ENCODE measurements around the gene PRR9. TPM values are rescaled to one million over a fixed set of nuclear protein-coding genes. Genes with fewer than 3 reads are reported as not detected.

PRR9 gene
- total and polyA plus RNA-seq, 12 donors: not detected

GRCh38 chr1:153246018-153246417 lies 28.6 kb downstream of the PRR9 start:
- WGBS, 4 donors: 68 to 100% (median 83%) methylated on average over 1 of the region's 1 CpG
- DNase-seq: no peak
- H3K27ac ChIP-seq: no peak overlapping the region
- no peaks in the 10 kb centered on the region for H3K4me1 ChIP-seq (replicated peaks in 1 of 2)
- no peaks in the 10 kb centered on the region for H3K36me3 ChIP-seq (replicated peaks in 1 of 2)
- TF ChIP-seq POLR2A (IDR thresholded peaks at IDR 0.05): no peak
- no peak overlapping the region for H3K4me3 ChIP-seq
- H3K9me3 ChIP-seq (replicated peaks in 1 of 3): no peaks in the 10 kb centered on the region
- intact Hi-C loops (cut with DNase I): no loop called here
- peaks cover 10% of the 10 kb centered on the region for H3K27me3 ChIP-seq

- 69 to 76% (median 71%) methylated on average over 2 of the region's 2 CpGs for WGBS, 4 donors
- Histone ChIP-seq H3K27me3 (peaks cover 10% of the 10 kb centered on the region), H3K9me3 (replicated peaks in 1 of 3) (no peaks in the 10 kb centered on the region), H3K36me3 (replicated peaks in 1 of 2) (no peaks in the 10 kb centered on the region), H3K4me3 (no peak overlapping the region), H3K4me1 (replicated peaks in 1 of 2) (no peaks in the 10 kb centered on the region), H3K27ac (no peak overlapping the region)
- no peak for DNase-seq
- TF ChIP-seq CTCF (IDR thresholded peaks at IDR 0.05) (no peak), POLR2A (IDR thresholded peaks at IDR 0.05) (no peak)
- intact Hi-C loops (cut with DNase I): no loop called here
Measured at GRCh38 chr1:153246825-153247224, 29.4 kb downstream of the PRR9 start.

GRCh38 chr1:153248176-153248879 lies 30.9 kb downstream of the PRR9 start:
- intact Hi-C loops (cut with DNase I): no loop called here

GRCh38 chr1:153250166-153250565 lies 32.8 kb downstream of the PRR9 start:
- Histone ChIP-seq H3K4me3 (no peak overlapping the region), H3K4me1 (replicated peaks in 1 of 2) (no peaks in the 10 kb centered on the region), H3K27me3 (peaks cover 10% of the 10 kb centered on the region), H3K9me3 (replicated peaks in 1 of 3) (no peaks in the 10 kb centered on the region), H3K36me3 (replicated peaks in 1 of 2) (no peaks in the 10 kb centered on the region), H3K27ac (no peak overlapping the region)
- intact Hi-C loops (cut with DNase I): no loop called here
- WGBS, 4 donors: 40 to 67% (median 50%) methylated on average over 1 of the region's 1 CpG
- no peak for DNase-seq
- no peak for TF ChIP-seq CTCF (IDR thresholded peaks at IDR 0.05)
- no peak for TF ChIP-seq POLR2A (IDR thresholded peaks at IDR 0.05)

More at GRCh38 chr1:153248176-153248879, 30.9 kb downstream of the PRR9 start:
- Histone ChIP-seq H3K27ac (no peak overlapping the region), H3K4me3 (no peak overlapping the region), H3K4me1 (replicated peaks in 1 of 2) (no peaks in the 10 kb centered on the region), H3K36me3 (replicated peaks in 1 of 2) (no peaks in the 10 kb centered on the region), H3K9me3 (replicated peaks in 1 of 3) (no peaks in the 10 kb centered on the region), H3K27me3 (peaks cover 10% of the 10 kb centered on the region)
- no peak for DNase-seq
- 51 to 77% (median 62%) methylated on average over 4 to 5 of the region's 5 CpGs for WGBS, 4 donors
- TF ChIP-seq CTCF (IDR thresholded peaks at IDR 0.05) (no peak), POLR2A (IDR thresholded peaks at IDR 0.05) (no peak)

GRCh38 chr1:153251087-153251486 lies 33.7 kb downstream of the PRR9 start:
- Histone ChIP-seq H3K27me3 (peaks cover 10% of the 10 kb centered on the region), H3K4me1 (replicated peaks in 1 of 2) (no peaks in the 10 kb centered on the region), H3K4me3 (no peak overlapping the region), H3K27ac (no peak overlapping the region), H3K9me3 (replicated peaks in 1 of 3) (no peaks in the 10 kb centered on the region), H3K36me3 (replicated peaks in 1 of 2) (no peaks in the 10 kb centered on the region)
- DNase-seq: no peak
- WGBS, 4 donors: 73 to 85% (median 77%) methylated on average over 2 of the region's 2 CpGs
- intact Hi-C loops (cut with DNase I): no loop called here
- no peak for TF ChIP-seq POLR2A (IDR thresholded peaks at IDR 0.05)
- no peak for TF ChIP-seq CTCF (IDR thresholded peaks at IDR 0.05)
